Fibroblast of pulmonary artery (primary cell): ENCODE results near the gene SFXN1.
A peak's percentile ranks its signal among the peaks of the same experiment; 100 is the strongest.

Source experiments
- DNase-seq: peaks from one replicate; pipeline ENCODE4 v3.0.0-alpha.2; 2010; ENCODE audit warnings: low read depth
- H3K4me3 ChIP-seq: replicated peaks from 2 replicates; pipeline ENCODE4 v1.5.1; 2011; ENCODE audit warnings: low read depth, mild to moderate bottlenecking, control low read depth, low read length, moderate library complexity
- TF ChIP-seq, protein P1 (sequence below): IDR thresholded peaks from 2 replicates; pipeline ENCODE4 v1.5.1; 2011; ENCODE audit warnings: mild to moderate bottlenecking, control low read depth, low read length, inconsistent platforms; ENCODE audit errors: missing control alignments

SFXN1 gene

DNA sequence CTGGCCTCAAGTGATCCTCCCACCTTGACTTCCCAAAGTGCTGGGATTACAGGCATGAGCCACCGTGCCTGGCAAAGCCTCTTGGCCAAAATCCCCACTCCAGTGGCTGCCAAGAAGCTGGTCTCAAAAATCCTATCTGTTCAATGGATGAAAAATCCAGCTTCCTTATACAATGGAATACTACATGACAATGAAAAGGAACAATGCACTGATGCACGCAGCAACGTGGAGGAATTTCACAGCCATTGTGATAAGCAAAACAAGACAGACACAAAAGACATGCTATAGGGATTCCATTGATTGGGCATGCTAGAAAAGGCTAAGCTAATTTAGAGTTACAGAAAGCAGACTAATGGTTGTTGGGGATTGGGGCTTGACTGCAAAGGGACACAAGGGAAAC lies 13.1 kb upstream of the SFXN1 start:
- TF ChIP-seq, protein P1, sequence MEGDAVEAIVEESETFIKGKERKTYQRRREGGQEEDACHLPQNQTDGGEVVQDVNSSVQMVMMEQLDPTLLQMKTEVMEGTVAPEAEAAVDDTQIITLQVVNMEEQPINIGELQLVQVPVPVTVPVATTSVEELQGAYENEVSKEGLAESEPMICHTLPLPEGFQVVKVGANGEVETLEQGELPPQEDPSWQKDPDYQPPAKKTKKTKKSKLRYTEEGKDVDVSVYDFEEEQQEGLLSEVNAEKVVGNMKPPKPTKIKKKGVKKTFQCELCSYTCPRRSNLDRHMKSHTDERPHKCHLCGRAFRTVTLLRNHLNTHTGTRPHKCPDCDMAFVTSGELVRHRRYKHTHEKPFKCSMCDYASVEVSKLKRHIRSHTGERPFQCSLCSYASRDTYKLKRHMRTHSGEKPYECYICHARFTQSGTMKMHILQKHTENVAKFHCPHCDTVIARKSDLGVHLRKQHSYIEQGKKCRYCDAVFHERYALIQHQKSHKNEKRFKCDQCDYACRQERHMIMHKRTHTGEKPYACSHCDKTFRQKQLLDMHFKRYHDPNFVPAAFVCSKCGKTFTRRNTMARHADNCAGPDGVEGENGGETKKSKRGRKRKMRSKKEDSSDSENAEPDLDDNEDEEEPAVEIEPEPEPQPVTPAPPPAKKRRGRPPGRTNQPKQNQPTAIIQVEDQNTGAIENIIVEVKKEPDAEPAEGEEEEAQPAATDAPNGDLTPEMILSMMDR: no peak
- no peak for DNase-seq
- no peak overlapping the region for H3K4me3 ChIP-seq

DNA sequence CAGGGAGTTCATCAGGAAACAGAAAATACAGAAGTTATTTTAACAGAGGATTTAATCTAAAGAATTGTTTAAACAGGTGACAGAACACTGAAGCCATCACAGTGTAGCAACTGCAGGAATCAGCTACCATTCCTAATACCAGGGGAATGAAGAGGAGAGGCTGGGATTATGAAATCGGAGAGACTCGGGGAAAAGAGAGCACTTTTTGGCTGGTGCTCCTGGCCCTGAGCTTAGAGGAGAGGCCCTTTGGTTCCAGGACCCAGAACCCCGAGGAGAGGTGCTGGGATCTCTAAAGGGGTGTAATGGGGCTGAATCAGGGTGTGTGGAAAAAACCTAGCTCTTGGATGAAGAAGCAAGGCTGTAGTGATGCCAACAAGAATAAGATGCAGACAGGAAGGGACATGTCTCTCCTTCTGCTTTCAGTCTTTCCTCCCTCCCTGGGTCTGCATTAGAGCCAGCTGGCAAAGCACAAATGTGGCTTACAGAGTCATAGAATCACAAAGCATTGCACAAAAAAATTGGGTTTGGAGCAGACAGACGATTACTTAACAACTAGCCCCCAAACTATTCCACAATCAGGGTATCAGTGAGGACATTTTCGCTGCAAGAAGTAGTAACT lies 11.6 kb upstream of the SFXN1 start:
- no peak overlapping the region for H3K4me3 ChIP-seq
- peak; percentile 11 for DNase-seq
- TF ChIP-seq, protein P1: no peak

DNA sequence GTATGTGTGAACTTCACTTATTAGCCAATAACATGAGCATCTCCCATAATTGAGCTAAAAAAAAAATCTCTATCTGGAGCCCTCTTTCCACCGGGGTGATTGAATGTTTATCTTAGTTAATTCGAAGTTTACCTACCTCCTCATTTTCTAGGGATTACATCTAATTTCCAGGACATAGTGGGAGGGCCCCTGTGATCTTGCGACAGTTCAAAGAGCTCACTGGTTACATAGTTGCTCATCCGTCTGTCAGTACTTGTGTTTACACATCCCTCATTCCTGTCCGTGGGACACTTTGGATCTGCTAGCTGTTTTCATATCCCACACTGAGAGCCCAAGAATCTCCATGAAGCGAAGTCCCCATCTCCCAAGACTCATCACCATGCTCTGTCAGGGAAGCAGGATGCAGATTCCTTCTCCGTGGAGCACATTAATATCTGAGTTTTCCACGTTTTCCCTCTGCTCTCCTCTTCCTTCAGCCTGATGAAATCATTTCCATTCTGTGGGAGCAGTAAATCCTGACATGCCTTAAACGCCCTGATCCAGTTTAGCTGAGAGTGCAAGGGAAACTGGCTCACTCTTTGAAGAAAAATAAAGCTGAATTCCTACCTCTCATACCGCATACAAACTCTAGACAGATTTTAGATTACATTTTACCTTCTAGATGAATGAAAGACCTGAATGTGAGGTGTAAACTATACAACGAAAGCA lies 10.2 kb upstream of the SFXN1 start:
- DNase-seq: no peak
- TF ChIP-seq, protein P1: no peak
- H3K4me3 ChIP-seq: no peak overlapping the region

DNA sequence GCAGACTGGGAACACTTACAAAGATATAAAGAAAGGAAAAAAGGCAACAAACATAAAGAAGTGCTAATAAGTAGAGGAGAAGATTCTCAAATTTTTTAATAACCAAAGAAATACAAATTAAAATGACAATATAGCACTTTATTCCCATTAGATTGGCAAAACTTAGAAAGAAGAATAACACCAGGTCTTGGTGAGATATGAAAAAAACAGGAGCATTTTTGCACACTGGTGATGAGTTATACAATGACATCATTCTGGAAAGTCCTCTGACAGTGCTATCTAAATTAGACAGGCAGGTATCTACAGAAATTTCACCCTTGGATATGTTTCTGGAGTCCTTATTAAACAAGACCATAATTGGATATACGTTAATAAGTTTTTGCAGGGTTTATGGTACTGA lies 9.5 kb upstream of the SFXN1 start:
- TF ChIP-seq, protein P1: no peak
- no peak for DNase-seq
- no peak overlapping the region for H3K4me3 ChIP-seq

DNA sequence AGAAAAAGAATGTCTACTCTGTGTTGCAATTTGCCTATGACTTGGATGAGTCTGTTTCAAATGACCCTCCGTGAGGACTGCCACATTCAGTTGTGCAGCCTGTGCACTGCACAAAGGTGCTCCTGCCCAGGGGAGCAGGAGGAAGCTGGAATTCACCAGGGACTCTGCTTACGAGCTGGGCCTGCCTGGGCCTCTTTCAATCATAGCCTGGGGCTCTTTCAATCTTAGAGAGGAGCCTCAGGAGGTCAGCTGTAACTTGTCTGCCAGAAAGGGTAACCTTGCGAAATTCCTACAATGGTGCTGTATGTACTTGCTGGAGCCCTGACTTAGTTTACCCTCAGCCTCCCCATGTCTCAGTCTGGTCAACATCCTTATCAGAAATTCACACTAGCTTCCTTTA lies 8.4 kb upstream of the SFXN1 start:
- TF ChIP-seq, protein P1: no peak
- H3K4me3 ChIP-seq: no peak overlapping the region
- no peak for DNase-seq

DNA sequence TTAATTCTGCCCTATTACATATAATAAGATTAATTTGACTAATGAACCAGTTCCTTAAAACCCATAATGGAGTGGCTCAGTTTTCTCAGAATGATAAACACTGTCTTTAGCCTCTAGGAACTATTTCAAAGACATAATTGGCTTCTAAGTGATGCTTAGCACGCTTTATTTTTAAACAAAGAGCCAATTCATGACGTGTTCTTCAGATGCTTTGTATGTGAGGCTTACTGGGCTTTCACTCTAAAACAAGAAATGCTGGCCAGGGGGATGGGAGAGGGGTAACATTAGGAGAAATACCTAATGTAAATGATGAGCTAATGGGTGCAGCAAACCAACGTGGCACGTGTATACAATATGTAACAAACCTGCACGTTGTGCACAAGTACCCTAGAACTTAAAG lies 7.6 kb upstream of the SFXN1 start:
- DNase-seq: no peak
- TF ChIP-seq, protein P1: no peak
- H3K4me3 ChIP-seq: no peak overlapping the region

DNA sequence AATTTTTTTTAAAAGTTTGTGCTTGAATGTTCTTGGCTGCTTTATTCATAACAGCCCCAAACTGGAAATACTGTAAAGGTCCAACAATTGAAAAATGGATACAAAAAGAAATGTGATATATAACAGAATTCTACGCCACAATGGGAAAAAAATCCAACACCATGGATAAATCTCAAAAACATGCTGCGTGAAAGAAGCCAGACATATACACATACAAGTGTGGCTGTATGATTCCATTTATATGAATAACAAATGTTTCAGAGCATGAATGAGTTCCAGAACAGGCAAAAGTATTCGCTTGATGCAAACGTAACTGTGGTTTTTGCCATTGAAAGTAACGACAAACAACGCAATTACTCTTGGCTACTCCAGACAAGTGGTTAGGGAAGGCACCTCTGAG lies 7.2 kb upstream of the SFXN1 start:
- TF ChIP-seq, protein P1: no peak
- no peak for DNase-seq
- H3K4me3 ChIP-seq: no peak overlapping the region
